ENCODE measurements around the gene RASL11A. TPM values are rescaled to one million over a fixed set of nuclear protein-coding genes. Genes with fewer than 3 reads are reported as not detected.

RASL11A gene
- polyA plus RNA-seq, 1 of the 3 experiments (the other 2 are of a cell fraction), result 2.7 TPM

DNA sequence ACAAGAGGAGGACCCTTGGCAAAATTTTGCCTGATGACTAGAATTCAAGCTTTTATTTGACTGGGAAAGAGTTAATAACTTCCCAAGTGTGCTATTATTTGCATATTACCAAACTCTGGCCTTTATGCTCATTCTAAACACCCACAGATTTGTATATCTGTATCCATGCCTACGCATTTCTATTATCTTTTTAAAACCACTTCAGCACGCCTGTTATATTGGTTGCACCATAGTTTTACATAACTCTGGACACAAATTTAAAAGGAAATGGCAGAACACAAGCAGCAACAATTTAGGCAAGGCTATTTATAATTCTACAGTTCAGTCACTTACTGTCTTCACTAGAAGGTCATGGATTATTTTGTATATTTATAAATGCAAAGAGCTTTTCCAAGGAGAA is 3.7 kb upstream of the RASL11A start:
- 88% methylated on average over 2 of the region's 2 CpGs for WGBS (ENCODE audit: low lambda C conversion rate)
- H3K4me3 ChIP-seq (ENCODE audit: low read depth in 2 of 2, low read length in 1 of 2), result no peak overlapping the region
- H3K27ac ChIP-seq (ENCODE audit: low read depth in 2 of 2, low read length in 1 of 2), result no peak overlapping the region
- no peaks in the 10 kb centered on the region for H3K79me2 ChIP-seq (ENCODE audit: insufficient read depth)
- no peaks in the 10 kb centered on the region for H3K9me2 ChIP-seq
- H3K9ac ChIP-seq, result no peak overlapping the region
- H2AFZ ChIP-seq (ENCODE audit: low read depth), result no peak overlapping the region
- H3K36me3 ChIP-seq (replicated peaks in 1 of 2; ENCODE audit: control insufficient read depth in 1 of 2, insufficient read depth in 2 of 2, low read length in 1 of 2), result peaks cover 0 to 3% of the 10 kb centered on the region in 2 experiments
- TF ChIP-seq, protein P1, sequence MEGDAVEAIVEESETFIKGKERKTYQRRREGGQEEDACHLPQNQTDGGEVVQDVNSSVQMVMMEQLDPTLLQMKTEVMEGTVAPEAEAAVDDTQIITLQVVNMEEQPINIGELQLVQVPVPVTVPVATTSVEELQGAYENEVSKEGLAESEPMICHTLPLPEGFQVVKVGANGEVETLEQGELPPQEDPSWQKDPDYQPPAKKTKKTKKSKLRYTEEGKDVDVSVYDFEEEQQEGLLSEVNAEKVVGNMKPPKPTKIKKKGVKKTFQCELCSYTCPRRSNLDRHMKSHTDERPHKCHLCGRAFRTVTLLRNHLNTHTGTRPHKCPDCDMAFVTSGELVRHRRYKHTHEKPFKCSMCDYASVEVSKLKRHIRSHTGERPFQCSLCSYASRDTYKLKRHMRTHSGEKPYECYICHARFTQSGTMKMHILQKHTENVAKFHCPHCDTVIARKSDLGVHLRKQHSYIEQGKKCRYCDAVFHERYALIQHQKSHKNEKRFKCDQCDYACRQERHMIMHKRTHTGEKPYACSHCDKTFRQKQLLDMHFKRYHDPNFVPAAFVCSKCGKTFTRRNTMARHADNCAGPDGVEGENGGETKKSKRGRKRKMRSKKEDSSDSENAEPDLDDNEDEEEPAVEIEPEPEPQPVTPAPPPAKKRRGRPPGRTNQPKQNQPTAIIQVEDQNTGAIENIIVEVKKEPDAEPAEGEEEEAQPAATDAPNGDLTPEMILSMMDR (IDR thresholded peaks at IDR 0.05), result no peak
- TF ChIP-seq SMC3 (IDR thresholded peaks at IDR 0.05; ENCODE audit: low read depth, low read length) (no peak), RCOR1 (IDR thresholded peaks at IDR 0.05; ENCODE audit: low read length) (no peak), TAF1 (IDR thresholded peaks at IDR 0.05; ENCODE audit: borderline replicate concordance, low read depth, low read length) (no peak), ELF1 (IDR thresholded peaks at IDR 0.05) (no peak)
- TF ChIP-seq, protein P2, sequence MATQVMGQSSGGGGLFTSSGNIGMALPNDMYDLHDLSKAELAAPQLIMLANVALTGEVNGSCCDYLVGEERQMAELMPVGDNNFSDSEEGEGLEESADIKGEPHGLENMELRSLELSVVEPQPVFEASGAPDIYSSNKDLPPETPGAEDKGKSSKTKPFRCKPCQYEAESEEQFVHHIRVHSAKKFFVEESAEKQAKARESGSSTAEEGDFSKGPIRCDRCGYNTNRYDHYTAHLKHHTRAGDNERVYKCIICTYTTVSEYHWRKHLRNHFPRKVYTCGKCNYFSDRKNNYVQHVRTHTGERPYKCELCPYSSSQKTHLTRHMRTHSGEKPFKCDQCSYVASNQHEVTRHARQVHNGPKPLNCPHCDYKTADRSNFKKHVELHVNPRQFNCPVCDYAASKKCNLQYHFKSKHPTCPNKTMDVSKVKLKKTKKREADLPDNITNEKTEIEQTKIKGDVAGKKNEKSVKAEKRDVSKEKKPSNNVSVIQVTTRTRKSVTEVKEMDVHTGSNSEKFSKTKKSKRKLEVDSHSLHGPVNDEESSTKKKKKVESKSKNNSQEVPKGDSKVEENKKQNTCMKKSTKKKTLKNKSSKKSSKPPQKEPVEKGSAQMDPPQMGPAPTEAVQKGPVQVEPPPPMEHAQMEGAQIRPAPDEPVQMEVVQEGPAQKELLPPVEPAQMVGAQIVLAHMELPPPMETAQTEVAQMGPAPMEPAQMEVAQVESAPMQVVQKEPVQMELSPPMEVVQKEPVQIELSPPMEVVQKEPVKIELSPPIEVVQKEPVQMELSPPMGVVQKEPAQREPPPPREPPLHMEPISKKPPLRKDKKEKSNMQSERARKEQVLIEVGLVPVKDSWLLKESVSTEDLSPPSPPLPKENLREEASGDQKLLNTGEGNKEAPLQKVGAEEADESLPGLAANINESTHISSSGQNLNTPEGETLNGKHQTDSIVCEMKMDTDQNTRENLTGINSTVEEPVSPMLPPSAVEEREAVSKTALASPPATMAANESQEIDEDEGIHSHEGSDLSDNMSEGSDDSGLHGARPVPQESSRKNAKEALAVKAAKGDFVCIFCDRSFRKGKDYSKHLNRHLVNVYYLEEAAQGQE (IDR thresholded peaks at IDR 0.05; ENCODE audit: low read depth, low read length), result no peak
- TF ChIP-seq, protein P3, sequence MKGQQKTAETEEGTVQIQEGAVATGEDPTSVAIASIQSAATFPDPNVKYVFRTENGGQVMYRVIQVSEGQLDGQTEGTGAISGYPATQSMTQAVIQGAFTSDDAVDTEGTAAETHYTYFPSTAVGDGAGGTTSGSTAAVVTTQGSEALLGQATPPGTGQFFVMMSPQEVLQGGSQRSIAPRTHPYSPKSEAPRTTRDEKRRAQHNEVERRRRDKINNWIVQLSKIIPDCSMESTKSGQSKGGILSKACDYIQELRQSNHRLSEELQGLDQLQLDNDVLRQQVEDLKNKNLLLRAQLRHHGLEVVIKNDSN (IDR thresholded peaks at IDR 0.05; ENCODE audit: borderline replicate concordance, low read depth), result no peak
- no peak overlapping the region for H3K4me2 ChIP-seq
- POLR2A ChIA-PET, result no interaction called here
- CTCF ChIA-PET, result interaction anchor here (2.0 kb wide), 1 partner anchor 282 kb away, joined by 5 read pairs; no protein-coding TSS in a partner anchor
- H3F3A ChIP-seq (replicated peaks; ENCODE audit: insufficient read depth), result peaks cover 35% of the 10 kb centered on the region
- no peak for DNase-seq
- peaks cover 5 to 20% of the 10 kb centered on the region in 2 experiments; a peak in 2 of 4 replicates for H3K4me1 ChIP-seq (ENCODE audit: control insufficient read depth in 1 of 2, insufficient read depth in 2 of 2, low read depth in 1 of 2, low read length in 1 of 2)
- no peaks in the 10 kb centered on the region for H4K20me1 ChIP-seq (ENCODE audit: insufficient read depth)
- no peaks in the 10 kb centered on the region for H3K9me3 ChIP-seq
- no peaks in the 10 kb centered on the region for H3K27me3 ChIP-seq (ENCODE audit: insufficient read depth)

DNA sequence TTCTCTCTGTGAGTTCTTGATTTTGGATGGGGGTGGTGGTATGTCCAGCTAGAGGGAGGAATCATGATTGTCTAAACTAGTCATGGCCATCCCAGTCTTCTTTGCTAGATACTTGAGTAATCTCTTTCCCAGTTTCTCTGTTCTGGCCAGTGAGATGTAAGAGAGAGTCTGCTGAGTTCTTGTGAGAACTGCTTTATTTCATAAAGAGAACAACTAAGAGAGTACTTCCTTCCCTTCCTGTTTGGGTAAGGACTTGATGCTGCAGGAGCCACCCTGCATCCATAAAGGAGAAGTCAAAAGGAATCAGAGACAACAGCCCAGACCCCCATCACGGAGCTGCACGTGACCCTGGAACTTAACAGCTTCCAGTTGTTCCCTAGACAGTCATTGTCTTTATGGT is 3.0 kb upstream of the RASL11A start:
- TF ChIP-seq NFIC (IDR thresholded peaks at IDR 0.05; ENCODE audit: borderline replicate concordance) (no peak), EP300 (IDR thresholded peaks at IDR 0.05; ENCODE audit: borderline replicate concordance in 1 of 2, low read depth in 1 of 2, low read length in 1 of 2) (no peak), TCF12 (IDR thresholded peaks at IDR 0.05) (no peak), TAF1 (IDR thresholded peaks at IDR 0.05; ENCODE audit: borderline replicate concordance, low read depth, low read length) (no peak), EZH2phosphoT487 (IDR thresholded peaks at IDR 0.05; ENCODE audit: borderline replicate concordance, low read depth) (no peak), RCOR1 (IDR thresholded peaks at IDR 0.05; ENCODE audit: low read length) (no peak), GABPA (IDR thresholded peaks at IDR 0.05; ENCODE audit: low read depth) (no peak), RXRA (IDR thresholded peaks at IDR 0.05; ENCODE audit: borderline replicate concordance, low read depth) (no peak)
- TF ChIP-seq, protein P3 (IDR thresholded peaks at IDR 0.05; ENCODE audit: borderline replicate concordance, low read depth), result no peak
- TF ChIP-seq, protein P1 (IDR thresholded peaks at IDR 0.05), result no peak
- Histone ChIP-seq H3K27ac (ENCODE audit: low read depth in 2 of 2, low read length in 1 of 2) (no peak overlapping the region), H3K27me3 (ENCODE audit: insufficient read depth) (no peaks in the 10 kb centered on the region), H3K4me3 (ENCODE audit: low read depth in 2 of 2, low read length in 1 of 2) (no peak overlapping the region), H4K20me1 (ENCODE audit: insufficient read depth) (no peaks in the 10 kb centered on the region), H3K9me2 (no peaks in the 10 kb centered on the region), H3K4me1 (ENCODE audit: control insufficient read depth in 1 of 2, insufficient read depth in 2 of 2, low read depth in 1 of 2, low read length in 1 of 2) (peaks cover 5 to 20% of the 10 kb centered on the region in 2 experiments; a peak in 2 of 4 replicates), H3K4me2 (no peak overlapping the region), H2AFZ (ENCODE audit: low read depth) (no peak overlapping the region), H3K9ac (no peak overlapping the region), H3F3A (replicated peaks; ENCODE audit: insufficient read depth) (peaks cover 34% of the 10 kb centered on the region), H3K9me3 (no peaks in the 10 kb centered on the region), H3K36me3 (replicated peaks in 1 of 2; ENCODE audit: control insufficient read depth in 1 of 2, insufficient read depth in 2 of 2, low read length in 1 of 2) (peaks cover 0 to 3% of the 10 kb centered on the region in 2 experiments), H3K79me2 (ENCODE audit: insufficient read depth) (no peaks in the 10 kb centered on the region)
- 94% methylated on average over 2 of the region's 2 CpGs for WGBS (ENCODE audit: low lambda C conversion rate)
- CTCF ChIA-PET, result interaction anchor here (1.1 to 2.0 kb wide), 2 partner anchors 8 to 282 kb away, joined by 3 to 5 read pairs; no protein-coding TSS in a partner anchor
- POLR2A ChIA-PET, result no interaction called here
- DNase-seq, result no peak
